ENCODE measurements around the gene TCN2. TPM values are rescaled to one million over a fixed set of nuclear protein-coding genes. Genes with fewer than 3 reads are reported as not detected.

The TCN2 gene
- total and polyA plus RNA-seq, 5 donors from 2014 or later, result 0.23 to 1.7 (median 0.85) TPM

DNA sequence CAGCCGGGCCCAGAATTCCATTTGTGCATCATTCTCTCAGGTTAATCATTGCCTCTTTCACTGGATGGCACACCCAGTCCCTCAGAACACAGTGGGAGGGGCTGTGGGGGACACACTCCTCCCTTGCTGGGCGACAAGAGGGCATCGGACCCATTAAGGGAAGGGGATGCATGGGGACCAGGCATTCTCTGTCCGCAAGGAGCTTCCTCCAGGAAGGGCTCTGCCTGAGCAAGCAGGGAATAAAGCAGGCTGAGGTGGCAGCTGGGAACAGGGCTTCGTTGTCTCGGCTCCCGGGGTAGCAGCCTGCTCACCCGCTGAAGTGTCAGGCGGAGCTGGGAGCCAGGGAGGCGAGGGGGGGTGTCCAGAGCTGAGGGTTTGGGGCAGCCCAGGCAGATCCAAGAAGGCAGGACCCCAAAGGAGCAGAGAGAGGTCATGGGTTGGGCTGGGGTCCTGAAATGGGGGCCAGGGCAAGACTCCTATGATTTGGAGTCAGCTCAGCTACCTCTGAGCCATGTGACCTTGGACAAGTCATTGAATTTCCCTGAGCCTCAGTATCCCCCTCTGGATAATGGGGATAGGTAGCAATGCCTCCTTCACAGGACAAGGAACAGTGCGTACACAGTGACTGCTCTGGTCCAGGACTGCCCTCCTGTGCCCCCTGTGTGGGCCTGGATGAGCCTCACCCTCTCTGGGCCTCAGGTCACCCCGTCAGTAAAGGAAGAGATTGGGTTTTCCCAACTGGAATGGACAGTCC, 34.0 kb upstream of the TCN2 start:
- H3K27me3 Mint-ChIP-seq, result peaks cover 33% of the 10 kb centered on the region
- peaks cover 3% of the 10 kb centered on the region for H3K4me1 ChIP-seq (ENCODE audit: control insufficient read depth, insufficient read depth, low read length, poor library complexity, severe bottlenecking)
- H3K9me3 ChIP-seq (ENCODE audit: control insufficient read depth in 2 of 2, low read length in 2 of 2), result no peaks in the 10 kb centered on the region
- H3K27ac ChIP-seq (ENCODE audit: insufficient read depth, low read length, poor library complexity, severe bottlenecking), result no peak overlapping the region
- H3K4me3 ChIP-seq (ENCODE audit: low read depth, low read length), result no peak overlapping the region
- no peak overlapping the region for H3K4me3 Mint-ChIP-seq
- peaks cover 28% of the 10 kb centered on the region for H3K36me3 ChIP-seq (ENCODE audit: control insufficient read depth, insufficient read depth, low read length)
- ATAC-seq (ENCODE audit: low read depth in 2 of 2), result no peak
- DNase-seq, result no peak
- no peaks in the 10 kb centered on the region for H3K27me3 ChIP-seq (ENCODE audit: control insufficient read depth, insufficient read depth, low read length)
- no peaks in the 10 kb centered on the region for H3K9me3 Mint-ChIP-seq
- peaks cover 26% of the 10 kb centered on the region for H3K36me3 Mint-ChIP-seq
- no peak overlapping the region for H3K27ac Mint-ChIP-seq
- peaks cover 0 to 15% (median 0%) of the 10 kb centered on the region in 4 donors for H3K4me1 Mint-ChIP-seq

- Mint-ChIP-seq H3K27me3 (peaks cover 33% of the 10 kb centered on the region), H3K4me3 (no peak overlapping the region), H3K9me3 (no peaks in the 10 kb centered on the region), H3K27ac (no peak overlapping the region), H3K36me3 (peaks cover 29% of the 10 kb centered on the region), H3K4me1 (peaks cover 0 to 15% (median 0%) of the 10 kb centered on the region in 4 donors)
- Histone ChIP-seq H3K27ac (ENCODE audit: insufficient read depth, low read length, poor library complexity, severe bottlenecking) (no peak overlapping the region), H3K4me3 (ENCODE audit: low read depth, low read length) (no peak overlapping the region), H3K27me3 (ENCODE audit: control insufficient read depth, insufficient read depth, low read length) (no peaks in the 10 kb centered on the region), H3K4me1 (ENCODE audit: control insufficient read depth, insufficient read depth, low read length, poor library complexity, severe bottlenecking) (peaks cover 3% of the 10 kb centered on the region), H3K36me3 (ENCODE audit: control insufficient read depth, insufficient read depth, low read length) (peaks cover 33% of the 10 kb centered on the region), H3K9me3 (ENCODE audit: control insufficient read depth in 2 of 2, low read length in 2 of 2) (no peaks in the 10 kb centered on the region)
- ATAC-seq (ENCODE audit: low read depth in 2 of 2) (no peak), DNase-seq (no peak)
Observed at GRCh38 chr22:30573594-30574094, 33.3 kb upstream of the TCN2 start.

GRCh38 chr22:30574095-30574981, 32.6 kb upstream of the TCN2 start, which contains the start of gene GAL3ST1:
Gene GAL3ST1, minus strand, starts transcription at chr22:30574665. Its CDS starts 17,273 bp downstream, at chr22:30557392.
- Mint-ChIP-seq H3K4me1 (peaks cover 0 to 15% (median 0%) of the 10 kb centered on the region in 4 donors), H3K27ac (no peak within 1 kb of the TSS), H3K9me3 (no peaks in the 10 kb centered on the region), H3K27me3 (peaks cover 29% of the 10 kb centered on the region), H3K36me3 (peaks cover 33% of the 10 kb centered on the region), H3K4me3 (no peak within 1 kb of the TSS)
- Histone ChIP-seq H3K4me3 (ENCODE audit: low read depth, low read length) (no peak within 1 kb of the TSS), H3K4me1 (ENCODE audit: control insufficient read depth, insufficient read depth, low read length, poor library complexity, severe bottlenecking) (peaks cover 3% of the 10 kb centered on the region), H3K27ac (ENCODE audit: insufficient read depth, low read length, poor library complexity, severe bottlenecking) (no peak within 1 kb of the TSS), H3K27me3 (ENCODE audit: control insufficient read depth, insufficient read depth, low read length) (no peaks in the 10 kb centered on the region), H3K36me3 (ENCODE audit: control insufficient read depth, insufficient read depth, low read length) (peaks cover 40% of the 10 kb centered on the region), H3K9me3 (ENCODE audit: control insufficient read depth in 2 of 2, low read length in 2 of 2) (no peaks in the 10 kb centered on the region)
- DNase-seq (no peak), ATAC-seq (ENCODE audit: low read depth in 2 of 2) (no peak)

- no peak overlapping the region for H3K4me3 Mint-ChIP-seq
- Histone ChIP-seq H3K4me3 (ENCODE audit: low read depth, low read length) (no peak overlapping the region), H3K36me3 (ENCODE audit: control insufficient read depth, insufficient read depth, low read length) (peaks cover 48% of the 10 kb centered on the region), H3K9me3 (ENCODE audit: control insufficient read depth in 2 of 2, low read length in 2 of 2) (peaks cover 0 to 4% of the 10 kb centered on the region in 2 experiments), H3K4me1 (ENCODE audit: control insufficient read depth, insufficient read depth, low read length, poor library complexity, severe bottlenecking) (peaks cover 3% of the 10 kb centered on the region), H3K27me3 (ENCODE audit: control insufficient read depth, insufficient read depth, low read length) (no peaks in the 10 kb centered on the region), H3K27ac (ENCODE audit: insufficient read depth, low read length, poor library complexity, severe bottlenecking) (no peak overlapping the region)
- peaks cover 21% of the 10 kb centered on the region for H3K27me3 Mint-ChIP-seq
- ATAC-seq (ENCODE audit: low read depth in 2 of 2), result peak in 1 of 2 donors; percentile 10
- no peak overlapping the region for H3K27ac Mint-ChIP-seq
- no peak for DNase-seq
- H3K9me3 Mint-ChIP-seq, result peaks cover 0 to under 1% (median 0%) of the 10 kb centered on the region in 7 donors
- peaks cover 0 to 15% (median 0%) of the 10 kb centered on the region in 4 donors for H3K4me1 Mint-ChIP-seq
- H3K36me3 Mint-ChIP-seq, result peaks cover 39% of the 10 kb centered on the region
Observed at GRCh38 chr22:30574997-30575671, 31.8 kb upstream of the TCN2 start.

DNA sequence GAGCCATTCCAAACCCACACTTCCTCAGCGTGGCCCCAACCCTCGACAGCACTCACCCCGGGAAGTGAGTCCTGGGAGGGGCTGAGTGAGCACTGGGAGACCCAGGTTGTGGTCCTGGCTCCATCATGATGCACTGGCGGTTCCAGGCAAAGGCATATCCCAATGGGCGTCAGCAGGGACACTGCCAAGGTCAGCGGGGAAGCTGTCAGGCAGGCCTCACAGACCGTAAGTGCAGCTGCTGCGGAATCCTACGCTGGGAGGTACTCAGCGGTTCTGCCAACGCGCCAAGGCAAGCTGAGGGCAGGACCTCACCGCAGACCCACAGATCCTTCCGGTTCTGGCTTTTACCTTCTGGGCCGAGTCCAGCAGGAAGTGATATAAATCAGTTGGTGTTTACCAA, 31.1 kb upstream of the TCN2 start:
- H3K27ac Mint-ChIP-seq, result no peak overlapping the region
- peaks cover 41% of the 10 kb centered on the region for H3K36me3 Mint-ChIP-seq
- no peak overlapping the region for H3K4me3 ChIP-seq (ENCODE audit: low read depth, low read length)
- no peaks in the 10 kb centered on the region for H3K27me3 ChIP-seq (ENCODE audit: control insufficient read depth, insufficient read depth, low read length)
- peaks cover 56% of the 10 kb centered on the region for H3K36me3 ChIP-seq (ENCODE audit: control insufficient read depth, insufficient read depth, low read length)
- peaks cover 3% of the 10 kb centered on the region for H3K4me1 ChIP-seq (ENCODE audit: control insufficient read depth, insufficient read depth, low read length, poor library complexity, severe bottlenecking)
- DNase-seq, result peak in 1 of 3 donors; percentile 10
- peaks cover 0 to 15% (median 0%) of the 10 kb centered on the region in 4 donors for H3K4me1 Mint-ChIP-seq
- H3K27me3 Mint-ChIP-seq, result peaks cover 17% of the 10 kb centered on the region
- no peak overlapping the region for H3K4me3 Mint-ChIP-seq
- H3K9me3 Mint-ChIP-seq, result peaks cover 0 to 2% (median 0%) of the 10 kb centered on the region in 7 donors
- H3K27ac ChIP-seq (ENCODE audit: insufficient read depth, low read length, poor library complexity, severe bottlenecking), result no peak overlapping the region
- H3K9me3 ChIP-seq (ENCODE audit: control insufficient read depth in 2 of 2, low read length in 2 of 2), result peaks cover 0 to 7% of the 10 kb centered on the region in 2 experiments
- no peak for ATAC-seq (ENCODE audit: low read depth in 2 of 2)

DNA sequence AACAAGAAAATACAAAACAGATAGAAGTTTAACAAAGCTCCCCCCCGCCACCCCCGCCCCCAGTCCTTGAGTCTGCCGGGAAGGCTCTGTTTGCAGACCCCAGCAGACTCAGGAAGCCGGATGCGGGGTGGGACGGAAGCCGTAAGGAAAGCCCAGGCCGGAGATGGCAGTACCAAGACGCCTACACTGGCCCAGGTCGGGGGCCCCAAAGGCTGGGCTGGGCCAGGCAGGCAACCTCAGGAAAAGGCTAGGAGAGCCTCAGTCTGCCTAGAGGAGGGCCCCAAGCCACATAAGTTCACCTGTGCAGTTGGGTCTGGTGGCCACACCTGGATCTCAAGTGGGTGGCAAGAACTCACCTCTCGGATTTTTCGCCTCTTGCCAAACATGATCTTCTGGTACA, 28.5 kb upstream of the TCN2 start:
- peaks cover 4% of the 10 kb centered on the region for H3K27me3 Mint-ChIP-seq
- no peak overlapping the region for H3K4me3 Mint-ChIP-seq
- no peaks in the 10 kb centered on the region for H3K27me3 ChIP-seq (ENCODE audit: control insufficient read depth, insufficient read depth, low read length)
- peaks cover 80% of the 10 kb centered on the region for H3K36me3 ChIP-seq (ENCODE audit: control insufficient read depth, insufficient read depth, low read length)
- ATAC-seq (ENCODE audit: low read depth in 2 of 2), result no peak
- peaks cover 45% of the 10 kb centered on the region for H3K36me3 Mint-ChIP-seq
- H3K4me3 ChIP-seq (ENCODE audit: low read depth, low read length), result no peak overlapping the region
- no peak overlapping the region for H3K27ac ChIP-seq (ENCODE audit: insufficient read depth, low read length, poor library complexity, severe bottlenecking)
- peaks cover 0 to 3% (median 0%) of the 10 kb centered on the region in 7 donors for H3K9me3 Mint-ChIP-seq
- no peak for DNase-seq
- H3K4me1 ChIP-seq (ENCODE audit: control insufficient read depth, insufficient read depth, low read length, poor library complexity, severe bottlenecking), result peaks cover 3% of the 10 kb centered on the region
- H3K9me3 ChIP-seq (ENCODE audit: control insufficient read depth in 2 of 2, low read length in 2 of 2), result peaks cover 0 to 7% of the 10 kb centered on the region in 2 experiments
- peaks cover 0 to 15% (median 1%) of the 10 kb centered on the region in 4 donors for H3K4me1 Mint-ChIP-seq
- H3K27ac Mint-ChIP-seq, result no peak overlapping the region

DNA sequence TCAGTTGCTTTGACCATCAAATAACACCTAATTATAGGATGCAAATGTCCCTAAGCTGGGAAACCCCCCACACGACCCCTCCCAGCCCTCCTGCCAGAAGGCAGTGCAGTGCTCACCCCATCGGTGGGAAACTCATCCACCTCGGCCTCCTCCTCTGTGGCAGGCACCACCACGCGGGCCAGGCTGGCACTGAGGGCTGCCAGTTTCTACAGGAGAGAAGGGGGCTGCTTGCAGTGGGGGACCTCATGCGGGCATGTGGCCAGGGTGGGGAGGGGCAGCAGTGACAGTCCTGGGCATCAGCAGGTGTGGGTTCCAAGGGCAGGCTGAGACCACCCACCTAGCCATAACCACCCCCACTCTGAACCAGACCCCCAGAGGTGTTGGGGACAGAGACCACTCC, 26.1 kb upstream of the TCN2 start:
- H3K27ac Mint-ChIP-seq, result no peak overlapping the region
- H3K4me1 Mint-ChIP-seq, result peaks cover 0 to 5% (median 1%) of the 10 kb centered on the region in 4 donors
- peaks cover 47% of the 10 kb centered on the region for H3K36me3 Mint-ChIP-seq
- no peaks in the 10 kb centered on the region for H3K27me3 ChIP-seq (ENCODE audit: control insufficient read depth, insufficient read depth, low read length)
- H3K4me3 ChIP-seq (ENCODE audit: low read depth, low read length), result no peak overlapping the region
- H3K27ac ChIP-seq (ENCODE audit: insufficient read depth, low read length, poor library complexity, severe bottlenecking), result no peak overlapping the region
- no peak overlapping the region for H3K4me3 Mint-ChIP-seq
- H3K4me1 ChIP-seq (ENCODE audit: control insufficient read depth, insufficient read depth, low read length, poor library complexity, severe bottlenecking), result no peaks in the 10 kb centered on the region
- H3K9me3 ChIP-seq (ENCODE audit: control insufficient read depth in 2 of 2, low read length in 2 of 2), result peaks cover 0 to 7% of the 10 kb centered on the region in 2 experiments
- ATAC-seq (ENCODE audit: low read depth in 2 of 2) (no peak), DNase-seq (no peak)
- H3K36me3 ChIP-seq (ENCODE audit: control insufficient read depth, insufficient read depth, low read length), result peaks cover 94% of the 10 kb centered on the region
- peaks cover 0 to 3% (median 0%) of the 10 kb centered on the region in 7 donors for H3K9me3 Mint-ChIP-seq
- H3K27me3 Mint-ChIP-seq, result no peaks in the 10 kb centered on the region

All from CD4-positive, CD25-positive, alpha-beta regulatory T cell (primary cell).